Lung (tissue), 12 donors: ENCODE measurements around the gene PCDHB12. TPM values are rescaled to one million over a fixed set of nuclear protein-coding genes. Genes with fewer than 3 reads are reported as not detected.
"Not testable (repeated sequence)": the region's sequence is repeated elsewhere in the genome, so short reads cannot be mapped to it uniquely, and the experiment has no call there.

Source experiments
- ATAC-seq: fragments of 200-7000 bp; cut with Tn5 transposase; one replicate; pipeline ENCODE4 v1.9.1; 2020; ENCODE audit warnings: moderate number of reproducible peaks; ENCODE audit not compliant: insufficient read depth, low FRiP score
- DNase-seq, 3 donors: peaks; one replicate each; pipeline ENCODE4 v3.0.0-alpha.2; 2013 to 2017
- H3K27ac ChIP-seq, 2 donors: one replicate each; pipeline ENCODE4 v1.5.1; 2013; ENCODE audit warnings: mild to moderate bottlenecking in 2 of 2, moderate library complexity in 2 of 2, control low read depth in 1 of 2, inconsistent platforms in 1 of 2, low read depth in 1 of 2, low read length in 1 of 2
- H3K27me3 ChIP-seq, 3 donors: one replicate each; pipeline ENCODE4 v1.5.1; 2013; ENCODE audit warnings: low read length in 2 of 3; ENCODE audit not compliant: control insufficient read depth in 3 of 3, insufficient read depth in 3 of 3
- H3K36me3 ChIP-seq, 4 donors: one replicate each; pipeline ENCODE4 v1.5.1; 2013; ENCODE audit warnings: low read length in 4 of 4, mild to moderate bottlenecking in 1 of 4, moderate library complexity in 1 of 4; ENCODE audit not compliant: control insufficient read depth in 4 of 4, insufficient read depth in 4 of 4
- H3K4me1 ChIP-seq, 5 donors: one replicate each; pipeline ENCODE4 v1.5.1; 2013; ENCODE audit warnings: low read length in 5 of 5, mild to moderate bottlenecking in 2 of 5, moderate library complexity in 1 of 5; ENCODE audit not compliant: control insufficient read depth in 5 of 5, insufficient read depth in 5 of 5
- H3K4me3 ChIP-seq: one replicate; pipeline ENCODE4 v1.5.1; 2013; ENCODE audit warnings: mild to moderate bottlenecking, control low read depth, moderate library complexity
- H3K9ac ChIP-seq, 2 donors: one replicate each; pipeline ENCODE4 v1.5.1; 2013; ENCODE audit warnings: low read length in 2 of 2, control low read depth in 1 of 2; ENCODE audit not compliant: insufficient read depth in 1 of 2
- H3K9me3 ChIP-seq, 4 donors: one replicate each; pipeline ENCODE4 v1.5.1; 2013; ENCODE audit warnings: low read length in 3 of 4, mild to moderate bottlenecking in 1 of 4, moderate library complexity in 1 of 4; ENCODE audit not compliant: control insufficient read depth in 4 of 4, insufficient read depth in 3 of 4
- CTCF ChIP-seq: IDR thresholded peaks from 2 replicates; pipeline ENCODE4 v1.5.1; 2012; ENCODE audit warnings: mild to moderate bottlenecking; ENCODE audit errors: control extremely low read depth, extremely low read depth
- WGBS, 2 donors: extraction: QIAGEN DNeasy Blood & Tissue Kit; methylation state at CpG; one replicate each; pipeline ENCODE4 v1.1.7; 2013; 5-methylcytosine and 5-hydroxymethylcytosine counted together
- polyA plus RNA-seq, 2 donors: library from polyadenylated mRNA; stranded (reverse); fragments of 200-250 nt; gene quantifications; one replicate each; pipeline ENCODE4 v1.2.1, GENCODE V29; 2013
- total RNA-seq, 2 donors: library from RNA; depleted of rRNA in 1 of 2; stranded (reverse); fragments of >200 nt in 1 of 2; gene quantifications; one replicate each; pipeline ENCODE4 v1.2.1, GENCODE V29; 2014 to 2021
- donor health status: control.
- donor health status: control.
- donor health status: Bipolar disorder and iron deficiency.
- donor health status: healthy.
- donor health status: DM: yes; HTN: yes; CAD: no.

PCDHB12 gene
- total and polyA plus RNA-seq, 4 donors = 0.47 to 10.1 (median 1.8) TPM

- Histone ChIP-seq H3K27me3 (no peaks in the 10 kb centered on the region), H3K4me1 (peaks cover 0 to 1% (median 0%) of the 10 kb centered on the region in 5 donors), H3K36me3 (no peaks in the 10 kb centered on the region), H3K9ac (peak within 1 kb of the TSS in 1 of 2 donors; percentile 17), H3K4me3 (peak within 1 kb of the TSS; percentile 22), H3K27ac (no peak within 1 kb of the TSS), H3K9me3 (peaks cover 0 to 31% (median 21%) of the 10 kb centered on the region in 4 donors)
- peak in 2 of 3 donors; percentile 38 to 52 for DNase-seq
- ATAC-seq = no peak
- WGBS, 2 donors = 28 to 39% methylated on average over 21 of the region's 21 CpGs
- no peak for TF ChIP-seq CTCF
Observed at GRCh38 chr5:141199359-141200235, 8.9 kb upstream of the PCDHB12 start, which contains the start of gene PCDHB11. TSS of gene PCDHB11 (plus strand) at chr5:141199627. CDS start at chr5:141199775, 148 bp downstream.

- not testable (repeated sequence) for DNase-seq, H3K4me3 ChIP-seq
- WGBS, 2 donors = 28 to 29% methylated on average over 22 to 27 of the region's 38 CpGs
Observed at GRCh38 chr5:141201126-141201525, 7.4 kb upstream of the PCDHB12 start.

GRCh38 chr5:141201646-141202045 lies 6.9 kb upstream of the PCDHB12 start:
- peaks cover under 1 to 32% (median 16%) of the 10 kb centered on the region in 4 donors for H3K9me3 ChIP-seq
- not testable (repeated sequence) for H3K27ac ChIP-seq, ATAC-seq, H3K9ac ChIP-seq, H3K36me3 ChIP-seq, H3K4me3 ChIP-seq, H3K4me1 ChIP-seq, H3K27me3 ChIP-seq, DNase-seq
- WGBS, 2 donors = 33 to 37% methylated on average over 20 to 33 of the region's 35 CpGs

More at GRCh38 chr5:141201126-141201525, 7.4 kb upstream of the PCDHB12 start:
- not testable (repeated sequence) for H3K27ac ChIP-seq, H3K4me1 ChIP-seq, H3K27me3 ChIP-seq, ATAC-seq, H3K36me3 ChIP-seq, H3K9ac ChIP-seq
- H3K9me3 ChIP-seq = peaks cover 0 to 32% (median 19%) of the 10 kb centered on the region in 4 donors

- H3K4me1 ChIP-seq, DNase-seq, H3K4me3 ChIP-seq, H3K36me3 ChIP-seq, H3K27me3 ChIP-seq, H3K27ac ChIP-seq, ATAC-seq, H3K9ac ChIP-seq: not testable (repeated sequence)
- WGBS, 2 donors = 31 to 40% methylated on average over 34 to 39 of the region's 39 CpGs
- peaks cover 0 to 34% (median 15%) of the 10 kb centered on the region in 4 donors for H3K9me3 ChIP-seq
Observed at GRCh38 chr5:141210281-141210680, 1.8 kb downstream of the PCDHB12 start.

- ATAC-seq, H3K27me3 ChIP-seq, H3K4me3 ChIP-seq, H3K4me1 ChIP-seq, H3K27ac ChIP-seq, DNase-seq, H3K36me3 ChIP-seq, H3K9ac ChIP-seq: not testable (repeated sequence)
- WGBS, 2 donors = 24 to 40% methylated on average over 12 to 21 of the region's 27 CpGs
- H3K9me3 ChIP-seq = peaks cover 0 to 34% (median 15%) of the 10 kb centered on the region in 4 donors
Observed at GRCh38 chr5:141210849-141211248, 2.3 kb downstream of the PCDHB12 start.

GRCh38 chr5:141213656-141214339 lies 5.3 kb downstream of the PCDHB12 start, which contains the start of gene PCDHB13:
TSS of gene PCDHB13 (plus strand) at chr5:141213919. CDS start at chr5:141214124, 205 bp downstream.
- not testable (repeated sequence) for H3K36me3 ChIP-seq, H3K4me1 ChIP-seq, H3K4me3 ChIP-seq, H3K27me3 ChIP-seq, H3K27ac ChIP-seq, H3K9ac ChIP-seq
- H3K9me3 ChIP-seq = peaks cover 0 to 43% (median 12%) of the 10 kb centered on the region in 4 donors
- WGBS, 2 donors = 8 to 9% methylated on average over 12 to 13 of the region's 18 CpGs
- peak; percentile 50 to 53 (median 53) for DNase-seq
- peak; percentile 11 for ATAC-seq

- not testable (repeated sequence) for H3K27ac ChIP-seq, H3K9ac ChIP-seq, DNase-seq, H3K27me3 ChIP-seq, H3K4me1 ChIP-seq, ATAC-seq, H3K36me3 ChIP-seq, H3K4me3 ChIP-seq
- 51 to 71% methylated on average over 8 to 11 of the region's 12 CpGs for WGBS, 2 donors
- H3K9me3 ChIP-seq = peaks cover 0 to 37% (median 13%) of the 10 kb centered on the region in 4 donors
Observed at GRCh38 chr5:141214583-141214982, 6.1 kb downstream of the PCDHB12 start.
